Stimulated activated CD4-positive, alpha-beta T cell treated with anti-CD3 and anti-CD28 coated beads, Interleukin-4, amount 100 ng/mL, for 24 hours (primary cell): ENCODE data around the gene NBPF1.
"Not testable (repeated sequence)": the region's sequence is repeated elsewhere in the genome, so short reads cannot be mapped to it uniquely, and the experiment has no call there.

Experiments used
- DNase-seq: peaks from one replicate; pipeline ENCODE4 v3.0.0-alpha.2; 2020

The NBPF1 gene

DNA sequence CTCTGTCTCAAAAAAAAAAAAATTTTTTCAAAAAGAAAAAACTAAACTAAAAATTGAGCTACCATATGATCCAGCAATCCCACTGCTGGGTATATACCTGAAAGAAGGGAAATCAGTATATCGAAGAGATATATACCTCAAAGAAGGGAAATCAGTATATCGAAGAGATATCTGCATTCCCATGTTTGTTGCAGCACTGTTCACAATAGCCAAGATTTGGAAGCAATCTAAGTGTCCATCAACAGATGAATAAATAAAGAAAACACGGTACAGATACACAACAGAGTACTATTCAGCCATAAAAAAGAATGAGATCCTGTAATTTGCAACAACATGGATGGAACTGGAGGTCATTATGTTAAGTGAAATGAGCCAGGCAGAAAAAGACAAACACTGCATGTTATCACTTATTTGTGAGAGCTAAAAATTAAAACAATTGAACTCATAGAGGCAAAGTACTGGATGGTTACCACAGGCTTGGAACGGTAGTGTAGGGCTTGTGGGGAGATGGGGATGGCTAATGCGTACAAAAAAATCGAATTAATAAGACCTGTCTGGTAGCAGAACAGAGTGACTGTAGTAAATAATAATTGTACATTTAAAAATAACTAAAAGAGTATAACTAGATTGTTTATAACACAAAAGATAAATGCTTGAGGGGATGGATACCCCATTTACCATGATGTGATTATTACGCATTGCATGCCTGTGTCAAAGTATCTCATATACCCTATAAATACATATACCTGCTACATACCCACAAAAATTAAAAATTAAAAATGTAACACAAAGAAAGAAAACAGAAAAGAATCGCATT lies 28.0 kb upstream of the NBPF1 start:
- DNase-seq, result not testable (repeated sequence)

DNA sequence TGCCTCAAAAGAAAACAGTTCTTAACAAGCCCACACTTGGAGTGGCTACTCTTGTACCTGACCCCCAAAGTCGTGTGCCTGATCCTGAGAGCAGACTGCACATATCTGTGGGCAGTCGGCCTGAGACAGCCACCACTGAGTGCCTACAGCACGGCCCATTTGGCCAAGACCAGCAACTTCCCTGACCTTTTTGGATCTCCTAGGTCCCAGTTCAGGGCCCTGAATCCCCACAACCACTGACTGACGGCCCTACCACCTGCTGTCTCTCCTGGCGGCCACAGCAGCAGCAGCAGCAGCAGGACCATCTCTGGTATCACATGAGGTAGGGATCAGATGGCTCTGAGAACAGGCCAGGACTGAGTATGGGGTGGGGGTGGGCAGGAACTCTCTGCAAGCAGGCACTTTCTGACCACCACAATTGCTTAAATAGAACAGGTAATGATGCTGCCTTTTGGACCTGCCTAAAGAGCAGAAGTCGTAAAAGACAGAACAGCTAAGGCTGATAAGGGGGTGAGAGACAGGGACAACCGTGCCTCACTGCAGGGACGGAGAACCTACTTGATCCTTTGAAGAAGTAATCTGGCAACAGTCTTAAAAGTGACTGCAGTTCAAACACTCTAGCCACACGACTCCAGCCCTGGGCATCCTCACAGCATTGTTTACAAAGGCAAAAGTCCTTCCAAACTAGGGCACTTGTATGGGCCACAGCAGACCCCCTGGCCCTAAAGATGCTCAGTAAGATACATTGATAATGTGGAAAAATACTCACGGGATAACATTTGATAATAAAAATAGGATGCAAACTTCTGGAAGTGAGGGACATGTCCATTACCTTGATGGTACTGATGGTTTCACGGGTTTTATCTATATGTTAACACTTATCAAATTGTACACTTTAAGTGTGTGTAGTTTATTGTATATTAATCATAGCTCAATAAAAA lies 26.0 kb upstream of the NBPF1 start:
- DNase-seq, result not testable (repeated sequence)

DNA sequence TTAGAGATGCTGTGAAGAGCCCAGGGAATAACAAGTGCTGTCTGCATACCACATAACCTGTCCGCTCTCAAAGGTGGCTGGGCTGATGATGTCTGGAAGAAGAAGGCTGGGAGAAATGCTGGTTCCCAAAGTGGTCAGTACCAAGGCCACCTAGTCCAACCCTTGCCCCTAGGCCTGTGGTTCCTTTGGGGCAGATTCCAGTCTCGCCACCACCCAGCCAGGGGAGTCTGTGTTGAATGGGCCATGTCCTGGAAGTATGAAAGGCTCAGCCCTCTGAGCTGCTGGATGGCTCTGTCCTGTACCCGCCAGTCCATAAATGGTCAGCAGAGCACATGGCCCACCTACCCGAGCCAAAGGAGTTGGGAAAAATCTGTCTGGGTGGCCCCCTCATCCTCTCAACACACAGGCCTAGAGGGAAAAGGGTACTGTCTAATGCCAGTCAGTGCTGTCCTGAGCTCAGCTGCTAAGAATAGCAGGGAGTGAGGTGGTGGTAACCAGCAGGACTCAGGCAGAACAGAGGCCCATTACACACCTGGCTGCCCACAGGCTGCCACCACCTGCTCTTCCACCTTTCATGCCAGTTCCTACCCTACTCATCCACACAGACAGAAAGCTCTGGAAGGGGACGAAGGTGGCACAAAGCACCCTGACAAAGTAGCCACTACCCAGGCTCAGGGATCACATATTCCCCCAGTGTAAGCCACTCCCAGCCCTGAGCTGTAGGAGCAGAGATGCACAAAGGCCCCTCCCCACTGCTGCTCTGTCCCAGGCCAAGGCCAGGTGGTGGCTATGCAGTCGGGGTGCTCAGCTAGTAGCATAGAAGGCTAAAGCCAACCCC lies 24.8 kb upstream of the NBPF1 start:
- DNase-seq, result not testable (repeated sequence)

DNA sequence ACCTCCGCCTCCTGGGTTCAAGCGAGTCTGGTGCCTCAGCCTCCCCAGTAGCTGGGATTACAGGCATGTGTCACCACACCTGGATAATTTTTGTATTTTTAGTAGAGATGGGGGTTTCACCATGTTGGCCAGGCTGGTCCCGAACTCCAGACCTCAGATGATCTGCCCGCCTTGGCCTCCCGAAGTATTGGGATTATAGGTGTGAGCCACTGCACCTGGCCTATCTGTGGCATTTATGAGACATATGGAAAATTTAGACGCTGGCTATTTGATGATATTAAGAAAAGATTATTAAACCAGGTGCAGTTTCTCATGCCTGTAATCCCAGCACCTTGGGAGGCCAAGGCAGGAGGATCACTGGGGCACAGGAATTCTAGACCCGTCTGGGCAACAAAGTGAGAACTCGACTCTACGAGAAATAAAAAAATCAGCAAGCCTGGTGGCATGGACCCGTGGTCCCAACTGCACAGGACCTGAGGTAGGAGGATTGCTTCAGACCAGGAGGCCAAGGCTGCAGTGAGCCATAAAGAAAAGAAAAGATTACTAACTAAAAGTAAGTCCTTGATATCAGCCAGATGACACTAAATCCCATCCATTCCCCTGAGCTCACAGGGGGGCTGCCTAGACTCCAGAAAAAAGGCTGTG lies 23.3 kb upstream of the NBPF1 start:
- not testable (repeated sequence) for DNase-seq

DNA sequence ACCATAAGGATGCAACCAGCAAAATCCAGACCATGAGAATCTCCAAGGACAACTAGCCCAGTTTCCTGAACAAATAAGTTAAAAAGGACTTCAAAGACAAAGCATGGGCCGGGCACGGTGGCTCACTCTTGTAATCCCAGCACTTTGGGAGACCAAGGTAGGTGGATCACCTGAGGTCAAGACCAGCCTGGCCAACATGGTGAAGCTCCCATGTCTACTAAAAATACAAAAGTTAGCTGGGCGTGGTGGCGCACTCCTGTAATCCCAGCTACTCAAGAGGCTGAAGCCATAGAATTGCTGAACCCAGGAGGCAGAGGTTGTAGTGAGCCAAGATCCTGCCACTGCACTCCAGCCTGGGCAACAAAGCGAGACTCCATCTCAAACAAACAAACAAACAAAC lies 22.6 kb upstream of the NBPF1 start:
- DNase-seq, result not testable (repeated sequence)

DNA sequence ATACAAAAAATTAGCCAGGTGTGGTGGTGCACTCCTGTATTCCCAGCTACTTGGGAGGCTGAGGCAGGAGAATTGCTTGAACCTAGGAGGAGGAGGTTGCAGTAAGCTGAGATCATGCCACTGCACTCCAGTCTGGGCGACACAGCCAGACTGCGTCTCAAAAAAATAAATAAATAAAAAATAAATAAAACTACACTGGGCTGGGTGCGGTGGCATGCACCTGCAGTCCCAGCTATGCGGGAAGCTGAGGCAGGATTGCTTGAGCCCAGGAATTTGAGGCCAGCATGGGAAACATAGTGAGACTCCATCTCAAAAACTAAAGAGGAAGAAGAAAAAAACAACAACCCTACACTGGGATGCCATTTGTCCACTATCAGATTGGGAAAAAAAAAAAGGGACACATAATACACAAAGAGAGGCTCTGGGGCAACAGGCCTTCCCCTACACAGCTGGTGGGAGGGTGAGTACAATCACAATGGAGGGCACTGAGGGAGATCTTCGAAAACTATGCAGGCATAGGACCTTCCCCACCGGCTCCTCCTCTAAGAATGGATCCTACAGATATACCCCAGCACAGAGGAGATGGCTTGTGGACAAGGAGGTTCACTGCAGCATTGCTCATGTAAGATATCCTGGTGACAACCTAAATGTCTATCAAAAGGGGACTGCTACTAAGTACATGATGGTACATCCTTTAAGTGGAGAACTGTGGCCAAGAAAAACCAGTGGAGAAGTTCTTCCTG lies 20.3 kb upstream of the NBPF1 start:
- not testable (repeated sequence) for DNase-seq

DNA sequence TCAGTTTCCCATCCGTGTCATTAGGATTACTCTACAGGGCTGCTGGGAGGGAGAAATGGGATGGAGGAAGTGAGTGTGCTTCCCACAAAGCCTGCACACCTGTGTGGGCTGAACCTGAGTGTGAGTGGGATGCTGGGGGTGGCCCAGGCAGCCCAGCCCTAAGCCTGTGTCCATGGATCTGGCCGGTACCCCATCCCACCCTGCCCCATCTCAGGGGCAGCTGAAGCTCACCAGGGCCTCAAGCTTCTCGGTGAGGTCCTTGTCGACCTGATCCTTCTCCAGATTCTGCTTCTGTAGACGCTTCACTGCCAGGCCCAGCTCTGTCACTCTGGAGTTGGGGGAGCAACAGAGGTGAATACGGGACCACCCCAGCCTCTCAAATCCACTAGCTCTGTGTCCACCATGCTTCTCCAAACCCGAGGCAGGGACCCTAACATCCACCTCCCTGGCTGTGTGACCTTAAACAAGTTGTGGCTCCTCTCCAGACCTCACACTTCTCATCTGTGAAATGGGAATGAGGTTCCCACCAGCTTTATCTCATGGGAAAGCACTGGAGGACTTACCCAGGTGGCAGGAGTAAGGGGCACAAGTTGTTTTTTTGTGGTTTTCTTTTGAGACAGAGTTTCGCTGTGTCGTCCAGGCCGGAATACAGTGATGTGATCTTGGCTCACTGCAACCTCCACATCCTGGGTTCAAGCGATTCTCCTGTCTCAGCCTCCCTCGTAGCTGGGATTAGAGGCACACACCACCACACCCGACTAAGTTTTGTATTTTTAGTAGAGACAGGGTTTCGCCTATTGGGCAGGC lies 18.9 kb upstream of the NBPF1 start:
- not testable (repeated sequence) for DNase-seq

DNA sequence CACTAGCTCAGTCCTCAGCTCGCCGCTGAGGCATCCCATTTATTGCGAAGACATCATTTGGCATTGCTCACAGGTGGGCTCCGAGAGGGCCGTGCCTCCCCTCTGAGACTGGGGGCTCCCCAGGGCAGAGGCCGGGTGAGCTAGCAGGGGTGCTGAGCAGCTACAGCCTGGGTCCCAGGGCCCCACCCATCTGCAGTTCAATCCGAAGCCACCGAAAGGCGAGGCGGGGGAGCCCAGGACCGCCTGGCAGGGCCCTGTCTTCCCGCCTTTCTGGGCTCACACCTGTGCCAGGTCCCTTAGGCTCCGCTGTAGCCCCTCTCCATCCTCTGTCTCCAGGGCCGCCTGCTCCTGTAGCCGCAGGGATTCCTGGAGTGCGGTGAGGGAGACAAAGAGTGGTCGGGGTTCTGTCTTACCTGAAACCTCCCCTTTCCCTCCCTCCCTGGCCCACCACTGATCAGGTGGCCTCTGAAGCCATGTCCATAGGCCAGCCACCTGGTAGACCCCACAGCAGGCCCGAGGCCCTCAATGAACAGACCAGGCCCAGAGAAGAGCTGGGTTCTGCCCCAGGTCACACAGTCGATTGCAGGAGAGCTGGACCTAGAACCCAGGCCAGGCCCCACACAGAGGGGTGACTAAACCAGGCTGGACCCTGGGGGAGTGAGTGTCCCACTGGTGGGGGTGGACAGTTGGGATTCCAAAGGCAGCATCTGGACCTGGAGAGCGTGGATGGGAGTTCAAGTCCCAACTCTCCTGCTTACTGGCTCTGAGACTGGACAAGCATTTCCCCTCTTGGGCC lies 18.1 kb upstream of the NBPF1 start:
- no peak for DNase-seq

DNA sequence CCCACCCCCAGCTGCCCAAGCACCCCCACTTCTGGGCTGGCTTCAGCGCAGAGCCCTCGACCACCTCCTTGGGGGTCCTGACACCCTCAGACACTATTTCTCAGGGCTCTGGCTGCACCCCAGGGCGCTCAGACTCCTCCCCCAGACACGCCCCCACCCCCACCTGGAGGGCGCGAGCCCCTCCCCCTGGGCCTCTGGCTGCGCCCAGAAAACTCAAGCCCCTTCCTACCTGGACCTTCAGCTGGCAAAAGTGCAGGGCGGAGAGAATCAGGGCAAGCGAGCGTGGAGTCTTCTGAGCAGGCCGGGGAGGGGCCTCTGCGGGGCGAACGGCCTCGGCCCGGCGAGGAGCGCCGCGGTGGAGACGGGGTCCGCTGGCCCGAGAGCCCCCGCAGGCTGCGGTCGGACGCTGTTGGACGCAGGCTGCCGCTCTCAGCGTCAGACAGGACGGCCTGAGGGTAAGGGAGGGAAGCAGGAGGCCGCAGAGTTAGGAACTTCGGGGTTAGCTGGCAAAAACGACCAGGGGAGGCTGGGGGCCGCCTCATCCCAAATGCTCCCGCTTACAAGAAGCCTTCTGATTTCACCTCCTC lies 17.4 kb upstream of the NBPF1 start:
- DNase-seq, result no peak

DNA sequence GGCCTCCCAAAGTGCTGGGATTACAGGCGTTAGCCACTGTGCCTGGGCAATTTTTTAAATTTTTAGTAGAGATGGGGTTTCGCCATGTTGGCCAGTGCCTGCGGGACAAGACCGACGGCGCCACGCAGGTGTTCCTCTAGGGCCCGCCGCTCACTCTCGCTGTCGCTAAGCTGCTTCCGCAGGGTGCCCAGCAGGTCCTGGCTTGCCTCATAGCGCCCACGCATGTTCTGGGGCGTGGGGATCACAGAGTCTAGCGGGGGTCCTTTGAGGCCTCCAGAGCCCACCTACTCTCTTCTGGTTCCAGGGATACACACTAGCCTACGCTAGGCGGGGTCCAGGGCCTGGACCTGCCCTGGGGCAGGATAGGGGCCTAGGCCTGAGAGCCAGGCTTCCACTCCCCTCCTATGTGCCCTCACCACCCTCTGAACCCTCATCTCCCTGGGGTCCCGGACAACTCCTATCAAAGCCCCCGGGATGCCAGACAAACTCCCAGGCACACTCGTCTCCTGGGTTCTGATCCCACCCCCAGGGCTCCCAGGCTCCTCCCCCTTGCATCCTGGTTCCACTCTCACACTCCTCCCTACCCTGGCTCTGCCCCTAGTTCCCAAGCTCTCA lies 16.7 kb upstream of the NBPF1 start:
- not testable (repeated sequence) for DNase-seq

DNA sequence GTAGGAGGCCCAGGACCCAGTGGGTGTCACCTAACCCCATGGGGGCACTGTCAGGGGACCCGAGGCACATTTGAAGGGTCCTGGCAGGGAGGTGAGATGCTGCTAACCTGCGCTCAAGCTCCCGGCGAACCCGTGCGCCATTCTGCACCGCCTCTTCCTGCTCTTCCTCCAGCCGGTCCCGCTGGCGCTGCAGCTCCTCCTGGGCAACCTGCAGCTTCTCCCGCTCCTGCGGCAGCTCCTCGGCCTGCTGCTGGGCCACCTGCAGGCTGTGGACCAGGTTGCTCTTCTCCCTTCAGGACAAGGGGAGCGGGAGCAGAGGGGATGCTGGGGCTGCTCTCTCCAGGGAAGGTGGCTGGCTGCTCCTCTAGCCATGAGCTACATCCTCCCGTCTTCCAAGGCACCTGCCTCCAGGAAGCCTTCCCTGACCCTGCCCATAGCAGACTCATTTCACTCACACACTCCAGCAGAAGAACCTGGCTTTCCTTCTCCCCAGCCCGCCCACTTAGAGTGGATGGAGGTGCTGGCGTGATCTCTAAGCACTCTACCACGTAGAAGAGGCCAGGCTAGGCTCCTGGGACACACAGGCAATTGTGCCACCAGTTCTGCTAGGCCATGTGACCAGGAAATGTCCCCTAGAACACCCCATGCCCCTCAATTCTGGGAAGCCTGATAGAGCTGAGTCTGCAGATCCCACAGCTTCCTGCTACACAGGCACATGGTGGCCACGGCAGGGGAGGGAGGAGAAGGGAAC lies 15.2 kb upstream of the NBPF1 start:
- no peak for DNase-seq

DNA sequence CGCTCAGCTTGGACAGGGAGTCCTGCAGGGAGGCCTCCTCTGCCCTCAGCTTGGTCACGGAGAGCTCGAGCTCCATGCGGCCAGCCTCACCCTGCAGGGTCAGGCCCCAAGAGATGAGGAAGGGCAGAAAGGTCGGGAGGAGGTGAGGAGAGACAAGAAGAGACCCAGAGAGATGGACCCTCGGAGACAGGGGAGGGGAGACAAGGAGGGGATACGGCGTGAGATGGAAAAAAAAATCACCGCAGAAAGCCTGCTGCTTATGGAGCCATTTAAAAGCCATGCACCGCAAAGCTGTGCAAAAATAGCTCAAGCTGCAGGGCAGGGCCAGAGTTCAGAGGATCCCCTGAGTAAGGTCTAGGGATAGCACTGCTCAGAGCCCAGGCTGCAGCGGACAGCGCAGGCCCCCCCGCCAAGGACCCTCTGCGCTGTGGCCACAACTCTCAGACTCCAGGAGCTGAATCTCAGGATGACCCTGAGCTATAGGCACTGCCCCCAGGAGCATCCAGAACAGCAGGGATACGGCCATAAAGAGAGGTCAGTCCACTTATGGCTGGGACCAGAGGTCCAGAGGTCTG lies 13.1 kb upstream of the NBPF1 start:
- not testable (repeated sequence) for DNase-seq

DNA sequence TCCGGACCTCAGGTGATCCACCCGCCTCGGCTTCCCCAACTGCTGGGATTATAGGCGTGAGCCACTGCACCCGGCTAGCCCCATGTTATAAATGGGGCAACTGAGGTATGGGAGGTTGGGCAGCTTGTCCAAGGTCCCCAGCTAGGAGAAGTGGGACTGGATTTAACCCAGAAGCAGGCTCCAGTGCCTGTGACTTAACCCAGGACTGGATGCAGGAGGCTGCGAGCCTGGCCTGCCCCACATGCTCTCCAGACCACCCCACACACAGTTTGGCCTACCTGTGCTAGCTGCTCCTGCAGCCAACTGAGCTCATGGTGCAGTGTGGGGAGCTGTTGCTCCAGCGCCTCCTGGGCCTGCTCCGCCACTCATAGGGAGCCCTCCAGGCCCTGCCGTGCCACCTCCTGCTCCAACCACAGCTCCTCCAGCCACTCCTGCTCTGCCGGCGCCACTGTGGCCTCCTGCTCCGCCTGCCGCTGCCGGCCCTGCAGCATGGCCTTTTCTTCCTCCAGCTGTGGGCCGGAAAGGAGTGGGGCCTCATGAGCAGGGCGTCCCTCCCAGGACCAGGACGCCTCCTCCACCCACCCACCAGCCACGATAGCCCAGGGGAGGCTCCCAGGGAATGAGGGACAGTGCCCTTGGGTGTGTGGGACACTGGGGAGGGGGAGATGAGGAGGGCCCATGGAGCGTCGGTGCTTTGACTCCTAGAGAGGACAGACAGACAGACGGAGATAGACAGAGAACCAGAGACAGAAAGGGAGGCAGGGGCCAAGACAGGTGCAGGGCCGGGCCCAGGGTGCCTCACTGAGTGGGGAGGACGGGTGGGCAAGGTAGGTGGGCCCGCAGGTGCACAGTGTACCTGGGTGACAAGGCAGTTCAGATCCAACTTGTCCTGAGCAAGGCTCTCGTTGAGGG lies 12.4 kb upstream of the NBPF1 start:
- no peak for DNase-seq

DNA sequence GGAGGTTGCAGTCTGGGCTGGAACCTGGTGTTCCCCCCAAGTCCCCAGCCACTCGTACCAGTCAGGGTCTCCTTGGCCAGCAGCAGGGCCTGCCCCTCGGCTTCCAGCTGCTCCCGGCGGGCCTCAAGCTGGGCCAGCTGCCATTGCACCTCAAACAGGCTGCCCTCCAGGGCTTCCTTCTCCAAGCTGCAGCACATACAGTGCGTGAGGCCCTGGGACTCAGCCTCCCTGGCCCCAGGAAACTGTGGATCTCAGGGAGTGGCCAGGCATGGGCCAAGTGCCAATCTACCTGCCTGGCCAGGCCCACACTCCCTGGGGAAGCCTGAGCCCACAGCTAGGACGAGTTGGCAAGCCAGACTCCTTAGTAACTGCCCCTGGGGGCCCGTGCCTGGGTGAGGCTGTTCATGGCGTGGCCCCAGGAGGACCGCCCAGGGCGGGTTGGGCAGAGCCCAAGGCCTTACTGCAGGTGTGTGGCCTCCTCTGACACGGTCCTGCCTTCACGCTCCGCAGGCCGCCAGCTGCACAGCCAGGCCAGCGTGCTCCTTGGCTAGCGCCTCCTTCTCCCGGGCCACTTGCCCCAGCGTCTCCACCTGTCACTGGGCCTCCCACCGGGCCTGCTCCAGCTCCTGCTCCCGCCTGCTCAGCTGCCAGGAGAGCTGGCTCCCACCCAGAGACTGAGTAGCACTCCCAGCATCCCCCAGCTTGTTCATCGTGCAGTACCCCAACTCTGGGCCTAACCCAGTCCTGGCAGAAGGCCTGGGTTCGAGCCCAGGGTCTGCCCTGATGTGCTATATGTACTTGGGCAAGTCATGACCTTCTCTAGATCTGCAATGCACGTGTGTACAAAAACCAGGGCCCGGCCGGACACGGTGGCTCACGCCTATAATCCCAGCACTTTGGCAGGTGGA lies 10.7 kb upstream of the NBPF1 start:
- not testable (repeated sequence) for DNase-seq

DNA sequence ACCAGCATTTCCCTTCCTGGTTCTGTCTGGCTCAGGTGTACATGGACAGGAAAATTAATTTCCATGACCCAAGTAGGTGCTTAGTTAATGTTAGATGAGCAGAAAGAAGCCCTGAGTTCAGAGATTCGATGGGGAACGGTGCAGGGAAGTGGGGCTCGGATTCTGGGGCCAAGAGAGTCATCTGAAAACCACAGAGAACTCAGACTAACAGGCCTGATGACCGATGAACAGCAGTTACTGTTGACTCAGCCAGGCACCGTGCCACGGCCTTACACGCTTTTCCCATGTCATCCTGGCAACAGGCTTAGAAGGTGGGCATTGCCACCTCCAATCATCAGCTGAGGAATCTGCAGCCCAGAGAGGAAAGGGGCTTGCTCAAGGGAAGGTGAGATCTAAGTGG lies 10.0 kb upstream of the NBPF1 start:
- DNase-seq, result not testable (repeated sequence)
